Stimulated activated naive B cell treated with anti-CD40 and anti-IgM and Interleukin-4, amounts not matched to agents 10 μg/mL and 1 μg/mL and 100 μg/mL, for 72 hours (primary cell): ENCODE measurements around the gene MARCHF4.

ENCODE experiments used
- ATAC-seq, 2 donors: fragments of 150-1000 bp; cut with Tn5 transposase; replicated peaks; 2 replicates each; pipeline ENCODE4 v1.10.0; 2021; ENCODE audit warnings: moderate library complexity in 1 of 2
- DNase-seq: peaks from one replicate; pipeline ENCODE4 v3.0.0; 2021
- H3K27ac Mint-ChIP-seq: one replicate; pipeline ENCODE4 v1.8.0; 2022; ENCODE audit warnings: mild to moderate bottlenecking, mixed read lengths
- H3K27me3 Mint-ChIP-seq, 2 donors: one replicate each; pipeline ENCODE4 v1.8.0; 2022; ENCODE audit warnings: mixed read lengths in 2 of 2
- H3K36me3 Mint-ChIP-seq, 2 donors: one replicate each; pipeline ENCODE4 v1.8.0; 2022; ENCODE audit warnings: mixed read lengths in 2 of 2, mild to moderate bottlenecking in 1 of 2
- H3K4me1 Mint-ChIP-seq, 2 donors: one replicate each; pipeline ENCODE4 v1.8.0; 2022; ENCODE audit warnings: mixed read lengths in 2 of 2, mild to moderate bottlenecking in 1 of 2
- H3K4me3 Mint-ChIP-seq, 2 donors: one replicate each; pipeline ENCODE4 v1.8.0; 2022; ENCODE audit warnings: mild to moderate bottlenecking in 2 of 2, mixed read lengths in 2 of 2, moderate library complexity in 1 of 2
- H3K9me3 Mint-ChIP-seq, 2 donors: one replicate each; pipeline ENCODE4 v1.8.0; 2022; ENCODE audit warnings: mixed read lengths in 2 of 2, mild to moderate bottlenecking in 1 of 2

MARCHF4 gene

GRCh38 chr2:216371721-216372702, at the start of gene MARCHF4:
Gene MARCHF4, minus strand, starts transcription at chr2:216372483. Its CDS starts 2,223 bp downstream, at chr2:216370260.
- H3K9me3 Mint-ChIP-seq = peaks cover 0 to 3% of the 10 kb centered on the region in 2 donors
- peaks cover 9 to 15% of the 10 kb centered on the region in 2 donors for H3K4me1 Mint-ChIP-seq
- peaks cover 2 to 3% of the 10 kb centered on the region in 2 donors for H3K36me3 Mint-ChIP-seq
- peaks cover 74 to 86% of the 10 kb centered on the region in 2 donors for H3K27me3 Mint-ChIP-seq
- DNase-seq (no peak), ATAC-seq (peak in 1 of 2 donors; percentile 41)
- H3K4me3 Mint-ChIP-seq = peak within 1 kb of the TSS; percentile 6 to 25
- H3K27ac Mint-ChIP-seq = no peak within 1 kb of the TSS

- peaks cover 9 to 19% of the 10 kb centered on the region in 2 donors for H3K4me1 Mint-ChIP-seq
- peaks cover 46 to 65% of the 10 kb centered on the region in 2 donors for H3K36me3 Mint-ChIP-seq
- H3K4me3 Mint-ChIP-seq = no peak overlapping the region
These were observed 48.3 kb upstream of the MARCHF4 start for GRCh38 chr2:216420367-216421101.

DNA sequence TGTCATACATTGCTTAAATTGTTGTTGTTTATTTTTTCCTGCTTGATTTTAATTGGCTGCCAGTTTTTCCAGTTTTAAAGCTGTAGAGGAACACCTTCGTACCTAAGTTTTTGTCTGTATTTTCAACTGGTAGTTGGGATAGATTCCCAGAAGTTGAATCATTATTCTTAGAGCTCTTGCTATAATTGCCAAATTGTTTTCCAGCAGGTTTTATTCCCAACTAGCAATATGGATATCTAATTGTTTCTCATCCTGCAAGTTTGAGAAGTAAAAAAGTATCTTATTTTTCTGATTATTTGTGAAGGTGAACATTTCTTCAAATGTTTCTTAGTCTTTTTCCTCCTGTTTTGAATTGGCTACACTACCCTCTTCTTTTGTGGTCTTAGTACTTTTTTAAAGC, 46.7 kb upstream of the MARCHF4 start:
- peaks cover 9 to 19% of the 10 kb centered on the region in 2 donors for H3K4me1 Mint-ChIP-seq
- H3K9me3 Mint-ChIP-seq = no peaks in the 10 kb centered on the region
- no peaks in the 10 kb centered on the region for H3K27me3 Mint-ChIP-seq
- H3K4me3 Mint-ChIP-seq = no peak overlapping the region
- DNase-seq (no peak), ATAC-seq (no peak)
- peaks cover 31 to 57% of the 10 kb centered on the region in 2 donors for H3K36me3 Mint-ChIP-seq
- no peak overlapping the region for H3K27ac Mint-ChIP-seq

More at GRCh38 chr2:216420367-216421101, 48.3 kb upstream of the MARCHF4 start:
- no peaks in the 10 kb centered on the region for H3K27me3 Mint-ChIP-seq
- ATAC-seq = no peak
- H3K27ac Mint-ChIP-seq = no peak overlapping the region
- H3K9me3 Mint-ChIP-seq = peaks cover 3 to 4% of the 10 kb centered on the region in 2 donors
- no peak for DNase-seq

GRCh38 chr2:216416571-216417307, 44.5 kb upstream of the MARCHF4 start:
- H3K27me3 Mint-ChIP-seq = no peaks in the 10 kb centered on the region
- DNase-seq = no peak
- no peak for ATAC-seq
- peaks cover 16 to 30% of the 10 kb centered on the region in 2 donors for H3K4me1 Mint-ChIP-seq
- peaks cover 15 to 39% of the 10 kb centered on the region in 2 donors for H3K36me3 Mint-ChIP-seq
- no peak overlapping the region for H3K4me3 Mint-ChIP-seq
- no peaks in the 10 kb centered on the region for H3K9me3 Mint-ChIP-seq
- no peak overlapping the region for H3K27ac Mint-ChIP-seq

DNA sequence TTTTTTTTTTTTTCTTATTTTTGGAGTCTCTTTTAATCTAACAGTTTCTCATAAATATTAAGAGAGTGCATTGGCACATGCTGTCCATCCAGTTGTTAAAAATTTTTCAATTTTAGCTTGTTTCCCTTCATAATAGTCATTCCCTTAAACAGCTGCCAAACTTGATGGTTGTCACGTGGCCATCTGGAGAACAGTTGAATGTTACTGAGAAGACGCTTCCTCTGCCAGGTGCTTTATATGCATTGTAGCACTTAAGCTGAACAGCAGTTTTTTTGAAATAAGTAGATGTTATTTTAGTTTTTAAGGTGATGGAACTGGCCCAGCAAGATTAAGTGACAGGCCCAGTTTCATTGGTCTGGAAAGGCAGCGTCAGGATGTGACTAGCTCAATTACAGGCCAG, 43.3 kb upstream of the MARCHF4 start:
- Mint-ChIP-seq H3K4me1 (peaks cover 16 to 30% of the 10 kb centered on the region in 2 donors), H3K27me3 (peaks cover 0 to under 1% of the 10 kb centered on the region in 2 donors), H3K4me3 (no peak overlapping the region), H3K9me3 (no peaks in the 10 kb centered on the region), H3K27ac (no peak overlapping the region), H3K36me3 (peaks cover 12 to 31% of the 10 kb centered on the region in 2 donors)
- DNase-seq (no peak), ATAC-seq (no peak)

GRCh38 chr2:216414772-216415319, 42.6 kb upstream of the MARCHF4 start:
- peaks cover 16 to 30% of the 10 kb centered on the region in 2 donors for H3K4me1 Mint-ChIP-seq
- no peak overlapping the region for H3K4me3 Mint-ChIP-seq
- no peaks in the 10 kb centered on the region for H3K9me3 Mint-ChIP-seq
- DNase-seq (no peak), ATAC-seq (no peak)
- H3K27me3 Mint-ChIP-seq = peaks cover 0 to 3% of the 10 kb centered on the region in 2 donors
- no peak overlapping the region for H3K27ac Mint-ChIP-seq
- H3K36me3 Mint-ChIP-seq = peaks cover 6 to 24% of the 10 kb centered on the region in 2 donors

DNA sequence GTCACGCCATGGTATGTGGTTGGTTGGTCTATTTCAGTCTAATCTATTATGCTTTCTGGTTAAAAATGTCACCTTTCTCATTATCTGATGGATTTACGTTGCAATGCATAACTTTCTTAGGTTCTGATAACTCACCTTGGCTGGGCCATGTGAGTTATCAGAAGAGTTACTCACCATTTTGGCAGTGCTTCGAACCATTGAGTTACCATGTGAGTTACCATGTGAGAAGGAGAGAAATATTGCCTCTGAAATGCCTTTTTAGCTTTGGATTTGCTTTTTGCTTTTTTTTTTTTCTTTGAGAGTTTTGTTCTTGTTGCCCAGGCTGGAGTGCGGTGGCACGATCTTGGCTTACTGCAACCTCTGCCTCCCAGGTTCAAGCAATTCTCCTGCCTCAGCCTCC, 41.6 kb upstream of the MARCHF4 start:
- no peak overlapping the region for H3K27ac Mint-ChIP-seq

DNA sequence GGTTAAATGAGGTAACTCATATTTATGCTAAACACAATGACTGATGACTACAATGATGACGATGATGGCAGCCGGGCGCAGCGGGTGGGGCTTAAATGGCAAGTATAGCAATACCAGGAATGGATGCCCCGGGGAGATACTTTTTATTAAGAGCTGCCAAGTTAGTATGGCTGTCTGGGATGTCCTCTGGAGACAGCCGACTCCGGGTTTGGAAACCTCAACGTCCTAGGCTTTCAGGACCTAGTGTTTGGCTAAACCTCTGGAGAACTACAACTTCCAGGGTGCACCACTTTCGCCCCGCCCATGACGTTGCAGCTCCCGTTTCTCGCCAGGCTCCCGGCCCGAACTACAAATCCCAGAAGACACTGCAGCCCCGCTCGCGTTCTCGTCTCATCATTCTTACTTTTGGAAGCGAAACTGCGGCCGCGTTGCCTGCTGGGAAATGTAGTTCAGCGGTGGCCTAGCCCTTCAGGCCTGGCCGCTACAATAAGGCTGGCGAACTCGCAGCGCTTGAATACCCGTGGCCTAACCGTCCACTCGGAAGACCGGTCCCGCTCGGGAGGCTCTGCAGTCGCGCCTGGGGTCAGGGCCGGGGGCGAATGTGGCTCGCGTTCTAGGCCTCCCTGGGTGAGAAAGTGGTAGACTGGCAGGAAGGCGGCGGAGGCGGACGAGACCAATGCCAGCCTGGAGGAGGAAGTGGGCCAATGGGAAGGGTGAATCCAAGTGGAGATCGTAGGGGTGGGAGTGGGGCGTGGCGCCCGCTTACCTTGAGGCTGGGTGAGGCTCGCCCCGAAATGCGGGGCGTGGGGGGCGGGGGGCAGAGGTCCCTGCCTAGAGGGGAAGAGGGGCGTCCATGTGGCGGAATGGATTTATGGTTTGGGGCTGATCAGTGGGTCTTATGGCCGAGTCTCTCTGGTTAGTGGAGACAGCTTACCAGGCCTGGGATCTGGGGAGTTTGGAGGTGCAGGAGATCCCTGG, 40.0 kb upstream of the MARCHF4 start, which contains the start of gene SMARCAL1:
Gene SMARCAL1 (plus strand): TSS at position 463 of the 978 bp plus-strand sequence. CDS start 2,221 bp downstream, outside the sequence.
- H3K27ac Mint-ChIP-seq = peak within 1 kb of the TSS; percentile 99
- ATAC-seq (peak; percentile 91 to 96), DNase-seq (peak; percentile 96)
- H3K4me1 Mint-ChIP-seq = peaks cover 10 to 19% of the 10 kb centered on the region in 2 donors
- H3K27me3 Mint-ChIP-seq = peaks cover 14% of the 10 kb centered on the region in 2 donors
- H3K36me3 Mint-ChIP-seq = peaks cover 0 to 10% of the 10 kb centered on the region in 2 donors
- peak within 1 kb of the TSS; percentile 96 to 99 for H3K4me3 Mint-ChIP-seq
- no peaks in the 10 kb centered on the region for H3K9me3 Mint-ChIP-seq

More for the DNA sequence above, 41.6 kb upstream of the MARCHF4 start:
- Mint-ChIP-seq H3K4me1 (peaks cover 16 to 30% of the 10 kb centered on the region in 2 donors), H3K27me3 (peaks cover 0 to 3% of the 10 kb centered on the region in 2 donors), H3K4me3 (peak overlapping the region; percentile 28 to 30), H3K9me3 (no peaks in the 10 kb centered on the region), H3K36me3 (peaks cover 0 to 17% of the 10 kb centered on the region in 2 donors)
- no peak for DNase-seq
- no peak for ATAC-seq

DNA sequence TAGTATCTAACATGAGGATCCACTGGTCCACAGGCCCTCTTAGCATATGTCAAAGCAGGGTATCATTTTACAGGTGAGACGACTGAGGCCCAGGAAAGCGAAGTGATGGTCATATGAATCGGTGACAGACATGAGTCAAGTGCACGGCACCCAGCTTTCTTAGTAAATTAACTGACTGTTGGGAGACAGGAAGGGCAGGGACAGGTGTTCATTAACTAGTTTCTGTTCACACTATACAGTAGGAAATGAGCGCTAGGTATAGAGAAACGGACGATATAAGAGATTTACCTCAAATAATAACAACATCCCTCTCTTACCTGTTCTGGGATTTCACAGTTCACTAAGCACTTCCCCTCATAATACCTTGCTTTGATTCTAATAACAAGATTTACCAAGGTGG, 38.3 kb upstream of the MARCHF4 start:
- Mint-ChIP-seq H3K27me3 (peaks cover 17 to 24% of the 10 kb centered on the region in 2 donors), H3K4me3 (no peak overlapping the region), H3K9me3 (no peaks in the 10 kb centered on the region), H3K27ac (no peak overlapping the region), H3K4me1 (peaks cover 6 to 11% of the 10 kb centered on the region in 2 donors), H3K36me3 (peaks cover 0 to 8% of the 10 kb centered on the region in 2 donors)
- DNase-seq = no peak
- ATAC-seq = no peak

DNA sequence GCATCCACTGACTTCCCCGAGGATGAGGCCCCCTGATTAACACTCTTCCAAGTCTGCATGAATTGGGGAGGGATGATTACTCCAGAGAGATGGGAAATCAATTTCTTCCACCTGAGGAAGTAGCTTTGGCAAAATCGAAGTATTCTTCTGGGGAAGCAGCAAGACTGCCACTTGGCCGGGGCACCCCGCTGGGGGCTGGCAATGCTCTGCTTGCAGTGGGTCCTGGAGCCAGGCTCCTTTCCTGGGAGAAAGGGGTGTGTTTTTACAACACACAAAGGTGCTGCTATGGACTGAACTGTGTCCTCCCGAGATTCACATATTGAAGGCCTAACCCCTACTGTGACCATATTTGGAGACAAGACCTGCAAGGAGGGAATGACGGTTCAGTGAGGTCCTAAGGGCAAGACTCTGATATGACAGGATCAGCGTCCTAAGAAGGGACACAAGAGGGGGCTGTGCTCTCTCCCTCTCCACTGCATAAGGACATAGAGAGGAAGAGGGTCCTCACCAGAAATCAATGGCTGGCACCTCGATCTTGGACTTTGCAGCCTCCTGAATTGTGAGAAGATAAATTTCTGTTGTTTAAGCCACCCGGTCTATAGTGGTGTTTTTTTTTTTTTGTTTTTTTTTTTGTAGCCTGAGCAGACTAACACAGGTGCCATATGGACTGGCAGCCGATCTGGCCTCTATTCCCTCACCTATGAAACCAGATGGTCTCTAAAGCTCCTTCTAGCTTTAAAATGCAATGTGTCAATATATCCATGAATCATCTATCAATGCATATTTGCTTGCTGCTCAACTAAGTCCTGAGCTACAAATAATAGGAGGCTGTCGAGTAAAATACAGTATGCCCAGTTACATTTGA, 36.4 kb upstream of the MARCHF4 start:
- peaks cover 21 to 25% of the 10 kb centered on the region in 2 donors for H3K27me3 Mint-ChIP-seq
- DNase-seq (no peak), ATAC-seq (no peak)
- H3K4me3 Mint-ChIP-seq = no peak overlapping the region
- peaks cover 6 to 10% of the 10 kb centered on the region in 2 donors for H3K4me1 Mint-ChIP-seq
- no peaks in the 10 kb centered on the region for H3K36me3 Mint-ChIP-seq
- no peaks in the 10 kb centered on the region for H3K9me3 Mint-ChIP-seq
- H3K27ac Mint-ChIP-seq = no peak overlapping the region

- Mint-ChIP-seq H3K27ac (no peak overlapping the region), H3K4me3 (no peak overlapping the region), H3K27me3 (peaks cover 21 to 25% of the 10 kb centered on the region in 2 donors), H3K4me1 (no peaks in the 10 kb centered on the region), H3K9me3 (no peaks in the 10 kb centered on the region), H3K36me3 (no peaks in the 10 kb centered on the region)
- no peak for DNase-seq
- ATAC-seq = no peak
These were observed 34.5 kb upstream of the MARCHF4 start for GRCh38 chr2:216406826-216407225.

DNA sequence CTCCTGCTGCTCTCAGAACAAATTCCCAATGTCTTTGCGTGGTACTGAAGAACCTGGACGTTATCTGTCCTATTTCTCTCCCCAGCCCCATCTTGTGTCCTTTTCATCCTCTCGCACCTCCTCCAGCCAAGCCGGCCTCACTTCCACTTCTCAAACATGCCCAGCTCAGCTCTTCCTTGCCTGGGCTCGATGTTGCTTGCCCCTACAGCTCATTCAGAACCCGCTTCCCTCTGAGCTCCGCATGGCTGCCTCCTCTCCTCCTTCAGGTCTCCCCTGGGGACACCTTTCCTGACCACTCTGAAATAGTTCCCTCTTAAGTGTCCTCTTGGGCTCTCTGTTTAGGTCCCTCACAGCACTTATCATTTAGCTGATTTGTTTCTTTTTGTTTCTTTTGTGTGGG, 33.3 kb upstream of the MARCHF4 start:
- DNase-seq = no peak
- no peak for ATAC-seq
- Mint-ChIP-seq H3K4me1 (no peaks in the 10 kb centered on the region), H3K4me3 (no peak overlapping the region), H3K9me3 (no peaks in the 10 kb centered on the region), H3K27me3 (peaks cover 24 to 28% of the 10 kb centered on the region in 2 donors), H3K27ac (no peak overlapping the region), H3K36me3 (no peaks in the 10 kb centered on the region)
